HG03432 (cell line): Measurements from ENCODE around the gene OSBP2.
"Not testable (repeated sequence)": the region's sequence is repeated elsewhere in the genome, so short reads cannot be mapped to it uniquely, and the experiment has no call there.

Experiments used
- ATAC-seq: cut with Tn5 transposase; IDR thresholded peaks from one replicate; pipeline ENCODE4 v1.9.1; 2021; ENCODE audit warnings: mild to moderate bottlenecking, moderate library complexity; ENCODE audit not compliant: unreplicated experiment

OSBP2 gene

DNA sequence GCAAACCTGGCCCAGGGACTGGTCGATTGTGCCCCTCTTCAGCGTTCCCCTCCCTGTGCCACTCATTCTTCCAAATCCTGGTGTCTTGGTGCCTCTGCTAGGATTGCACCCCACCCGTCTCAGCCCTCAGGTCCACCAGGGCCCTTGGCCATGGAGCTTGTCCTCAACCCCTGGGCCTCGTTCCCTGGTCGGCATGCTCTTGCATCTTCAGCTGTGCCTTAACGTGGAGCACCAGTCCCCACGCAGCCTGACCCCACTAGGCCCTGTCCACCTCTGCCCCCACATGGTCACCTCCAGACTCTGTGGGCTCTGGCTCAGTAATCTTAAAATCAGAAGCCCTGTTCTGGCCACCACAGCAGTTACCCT is 61.1 kb downstream of the OSBP2 start:
- ATAC-seq: no peak

DNA sequence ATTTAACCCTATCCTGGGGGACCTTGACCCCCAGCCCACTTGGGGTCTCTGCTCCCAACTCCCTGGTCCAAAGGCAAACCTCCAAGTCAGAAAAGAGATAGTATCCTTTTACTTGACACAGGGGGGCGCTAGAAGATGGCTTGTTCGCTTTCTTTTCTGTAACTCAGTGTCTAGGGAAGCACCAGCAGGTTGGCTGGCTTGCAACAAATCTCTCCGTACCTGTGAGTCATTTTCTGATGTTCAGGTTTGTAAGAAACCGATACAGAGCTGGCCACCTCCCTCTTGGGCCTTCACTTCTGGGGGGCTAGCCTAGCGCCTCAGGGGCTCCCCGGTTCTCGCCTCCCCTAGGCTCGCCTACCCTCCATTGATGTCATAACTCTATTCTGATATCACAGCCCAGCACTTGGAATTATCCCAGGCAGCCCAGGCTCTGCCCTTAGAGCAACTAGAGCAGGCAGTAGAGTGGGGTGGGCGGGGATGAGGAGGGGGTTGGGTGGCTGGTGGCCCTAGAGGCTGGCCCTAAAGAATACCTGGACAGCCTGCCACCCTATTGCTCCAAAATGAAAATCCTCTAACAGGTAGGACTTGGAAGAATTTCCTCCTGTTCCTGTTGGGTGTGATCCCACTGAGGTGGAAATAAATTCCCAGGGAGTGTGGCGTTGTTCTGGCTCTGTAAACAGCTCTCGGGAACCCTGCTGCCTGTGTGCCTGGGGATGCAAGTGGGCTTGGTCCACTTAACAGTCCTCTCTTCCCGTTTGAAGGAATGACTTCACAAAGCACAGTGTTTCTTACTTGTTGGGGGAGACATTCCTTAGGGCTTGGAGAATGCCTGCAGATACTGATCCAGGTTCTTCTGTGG is 69.4 kb downstream of the OSBP2 start:
- no peak for ATAC-seq

DNA sequence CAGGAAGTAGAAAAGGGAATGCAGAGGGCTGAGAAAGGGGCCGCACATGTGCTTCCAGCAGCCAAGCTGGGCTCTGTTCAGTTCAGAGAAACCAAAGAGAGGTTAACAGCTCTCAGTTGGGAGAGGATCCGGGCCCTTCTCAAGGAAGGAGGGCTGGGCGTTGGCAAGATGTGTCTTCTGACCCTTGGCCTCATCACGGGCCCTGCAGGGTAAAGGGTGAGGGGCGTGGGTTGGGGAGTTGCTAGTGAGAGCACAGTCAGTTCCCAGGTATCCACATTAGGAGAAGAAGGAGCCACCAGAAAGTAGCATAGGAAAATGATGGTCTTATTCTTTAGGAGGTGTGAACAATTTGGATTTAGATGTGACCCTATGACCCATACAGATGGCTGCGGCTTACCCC is 73.0 kb downstream of the OSBP2 start:
- no peak for ATAC-seq

DNA sequence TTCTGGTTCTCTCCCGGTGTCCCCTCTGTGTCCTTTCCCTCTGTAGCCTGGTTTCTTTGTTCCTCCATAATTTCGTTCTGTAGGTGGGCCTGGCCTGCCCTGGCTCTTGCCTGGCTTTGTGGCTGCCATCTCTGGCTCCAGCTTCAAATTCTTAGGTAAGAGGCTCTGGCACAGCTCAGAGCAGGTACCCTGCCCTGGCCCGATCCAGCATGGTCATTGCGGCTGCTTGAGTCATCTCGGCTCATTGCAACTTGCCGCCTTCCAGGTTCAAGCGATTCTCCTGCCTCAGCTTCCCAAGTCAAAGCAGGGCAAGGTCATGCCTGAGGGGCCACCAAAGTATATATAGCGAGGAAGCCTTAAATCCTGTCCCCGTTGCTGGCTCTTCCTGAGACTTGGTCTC is 76.0 kb downstream of the OSBP2 start:
- no peak for ATAC-seq

DNA sequence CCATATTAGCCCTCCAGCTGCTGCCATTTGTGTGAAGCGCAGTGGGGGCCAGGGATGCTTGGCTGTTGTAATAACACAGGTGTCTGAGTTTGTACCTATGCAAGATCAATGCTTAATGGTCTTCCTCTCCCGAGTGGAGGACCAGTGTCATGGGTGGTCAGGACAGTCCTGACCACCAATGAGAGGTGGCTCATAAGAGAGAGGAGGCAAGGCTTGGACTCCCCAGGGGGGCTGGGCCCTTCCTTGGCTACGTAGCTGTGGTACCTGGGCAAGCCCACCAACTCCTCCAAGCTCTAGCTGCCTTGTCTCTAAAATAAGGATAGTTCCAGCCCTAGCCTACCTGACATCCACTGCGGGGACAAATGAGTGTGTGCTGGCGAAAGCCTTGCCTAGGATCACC is 79.2 kb downstream of the OSBP2 start:
- no peak for ATAC-seq

DNA sequence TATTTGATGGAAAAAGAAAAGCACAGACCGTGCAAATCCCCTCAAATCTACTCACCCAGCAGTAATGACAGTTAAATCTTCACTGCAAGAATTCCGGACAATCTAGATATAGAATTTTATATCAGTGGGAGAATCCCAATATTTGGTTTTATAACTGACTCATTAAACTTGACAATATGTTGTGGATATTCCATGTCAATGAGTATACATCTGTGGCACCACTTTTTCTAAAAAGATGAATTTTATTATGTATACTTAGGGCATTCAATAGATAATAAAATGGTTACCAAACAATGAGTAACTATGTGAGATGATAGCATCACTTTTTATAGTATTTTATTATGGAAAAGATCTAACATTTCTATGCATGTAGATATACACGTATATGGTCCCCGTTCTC is 79.9 kb downstream of the OSBP2 start:
- no peak for ATAC-seq

DNA sequence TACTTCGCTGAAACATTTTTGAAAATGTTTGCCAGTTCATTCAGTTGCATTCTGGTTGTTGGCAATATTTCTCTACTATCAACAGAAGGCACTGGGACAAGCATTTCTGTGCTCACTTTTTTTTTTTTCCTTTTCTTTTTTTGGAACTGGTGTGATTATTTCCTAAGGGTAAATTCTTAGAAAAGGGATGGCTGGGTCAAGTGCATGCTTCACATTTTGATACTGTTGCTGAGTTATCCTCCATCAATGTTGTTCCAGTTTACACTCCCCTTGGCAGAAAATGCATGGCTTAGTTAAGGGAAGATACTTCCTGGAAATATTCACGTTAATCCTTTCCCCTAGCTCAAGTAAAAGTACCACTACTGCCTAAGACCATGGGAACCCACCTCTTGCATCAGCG is 81.8 kb downstream of the OSBP2 start:
- ATAC-seq: no peak

DNA sequence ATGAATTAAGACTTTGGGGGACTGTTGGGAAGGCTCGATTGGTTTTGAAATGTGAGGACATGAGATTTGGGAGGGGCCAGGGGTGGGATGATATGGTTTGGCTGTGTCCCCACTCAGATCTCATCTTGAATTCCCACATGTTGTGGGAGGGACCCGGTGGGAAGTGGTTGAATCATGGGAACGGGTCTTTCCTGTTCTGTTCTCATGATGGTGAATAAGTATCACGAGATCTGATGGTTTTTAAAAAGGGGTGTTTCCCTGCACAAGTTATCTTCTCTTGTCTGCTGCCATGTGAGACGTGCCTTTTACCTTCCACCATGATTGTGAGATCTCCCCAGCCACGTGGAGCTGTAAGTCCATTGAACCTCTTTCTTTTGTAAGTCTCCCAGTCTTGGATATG is 82.5 kb downstream of the OSBP2 start:
- ATAC-seq: not testable (repeated sequence)

DNA sequence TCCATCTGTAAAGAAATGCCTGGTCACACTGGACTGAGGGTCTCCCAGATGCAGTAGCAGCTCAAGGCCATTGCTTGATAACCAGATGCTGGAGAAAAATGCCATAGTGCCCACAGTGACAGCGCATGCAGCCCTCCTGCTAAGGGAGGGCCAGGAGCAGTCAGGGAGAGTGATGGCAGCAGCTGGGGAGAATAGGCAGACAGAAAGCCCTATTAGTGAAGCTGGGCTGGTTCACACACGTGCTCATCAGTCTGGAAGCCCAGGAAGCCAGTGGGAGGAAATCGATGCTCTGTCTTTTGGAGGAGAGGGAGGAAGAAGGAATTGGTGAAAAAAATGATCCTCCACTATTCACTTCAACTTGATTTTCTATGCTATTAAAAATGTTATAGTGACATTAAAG is 82.9 kb downstream of the OSBP2 start:
- ATAC-seq: no peak

DNA sequence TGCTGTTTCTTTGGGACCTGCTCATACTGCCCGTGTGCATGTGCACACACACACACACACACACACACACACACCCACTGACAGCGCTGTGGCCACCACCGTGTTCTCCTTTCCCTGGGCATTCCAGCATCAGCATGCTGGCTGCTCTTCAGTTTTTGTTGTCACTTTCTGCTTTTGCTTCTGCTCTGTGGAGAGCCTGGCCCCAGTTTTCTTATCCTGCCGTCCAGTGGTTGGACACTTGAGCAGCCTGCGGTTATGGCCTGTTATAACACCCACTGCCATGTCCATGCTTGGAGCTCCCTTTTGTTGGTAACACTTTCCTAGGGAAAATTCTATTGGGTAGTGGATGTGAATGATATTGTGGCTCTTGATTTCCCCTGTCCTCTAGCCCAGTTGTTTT is 83.6 kb downstream of the OSBP2 start:
- ATAC-seq: no peak

DNA sequence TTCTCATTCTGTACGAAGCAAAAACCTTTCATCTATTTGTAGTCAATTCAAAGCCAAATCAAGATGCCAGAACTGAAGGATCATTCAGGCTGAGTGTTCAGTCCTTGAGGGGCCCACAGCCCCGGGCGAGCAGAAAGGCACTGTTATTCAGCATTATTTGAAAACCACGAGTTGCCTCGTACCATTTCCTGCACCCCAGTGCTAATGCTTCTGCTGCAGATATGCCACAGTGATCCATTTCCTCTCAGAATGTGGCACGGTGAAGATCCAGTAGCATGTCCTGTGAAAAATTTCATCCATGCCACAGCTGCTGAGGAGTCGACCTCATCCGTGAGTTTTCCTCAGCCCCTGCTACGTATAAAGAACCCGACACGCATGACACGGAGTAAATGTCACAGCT is 85.4 kb downstream of the OSBP2 start:
- no peak for ATAC-seq

DNA sequence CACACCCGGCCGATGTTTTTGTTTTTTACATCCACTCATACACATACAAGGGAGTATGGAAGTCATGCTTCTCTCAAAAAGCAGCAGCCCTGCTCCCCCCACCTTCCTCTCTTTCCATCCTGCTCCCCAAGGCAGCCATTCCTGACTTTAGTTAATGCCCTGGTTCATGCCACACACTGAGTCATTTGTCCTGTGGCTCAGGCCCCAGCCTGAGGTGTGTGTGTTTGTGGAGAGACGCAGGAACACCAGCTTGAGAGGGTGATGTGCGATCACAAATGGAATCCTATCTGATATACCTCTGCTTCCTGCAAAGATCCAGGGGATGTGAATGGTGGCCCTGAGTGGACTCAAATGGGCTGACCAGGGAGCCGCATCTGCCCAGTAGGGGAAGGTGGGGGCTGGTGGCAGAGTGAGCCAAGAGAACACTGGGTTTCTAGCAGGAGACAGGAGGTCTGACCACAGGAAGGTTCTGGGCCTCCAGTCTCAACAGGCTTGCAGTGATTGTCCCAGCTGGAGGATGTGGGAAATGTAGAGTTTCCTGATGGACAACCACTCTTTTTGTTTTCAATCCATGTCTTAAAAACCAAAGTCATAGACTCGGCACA is 86.7 kb downstream of the OSBP2 start:
- no peak for ATAC-seq

DNA sequence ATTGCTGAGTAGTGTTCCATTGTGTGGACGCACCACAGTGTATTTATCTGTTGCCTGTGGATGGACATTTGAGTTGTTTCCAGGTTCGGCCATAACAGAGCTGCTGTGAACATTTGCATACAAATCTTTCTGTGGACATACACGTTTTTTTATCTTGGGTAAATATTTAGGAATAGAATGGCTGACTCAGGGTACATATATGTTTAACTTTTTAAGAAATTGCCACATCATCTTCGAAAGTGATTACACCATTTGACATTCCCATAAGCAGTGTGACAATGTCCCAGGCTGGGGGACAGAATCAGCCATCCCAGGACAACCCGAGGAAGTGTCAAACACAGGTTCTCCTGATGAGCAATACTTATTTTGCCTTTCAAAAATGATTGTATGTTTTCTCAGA is 87.9 kb downstream of the OSBP2 start:
- ATAC-seq: no peak

DNA sequence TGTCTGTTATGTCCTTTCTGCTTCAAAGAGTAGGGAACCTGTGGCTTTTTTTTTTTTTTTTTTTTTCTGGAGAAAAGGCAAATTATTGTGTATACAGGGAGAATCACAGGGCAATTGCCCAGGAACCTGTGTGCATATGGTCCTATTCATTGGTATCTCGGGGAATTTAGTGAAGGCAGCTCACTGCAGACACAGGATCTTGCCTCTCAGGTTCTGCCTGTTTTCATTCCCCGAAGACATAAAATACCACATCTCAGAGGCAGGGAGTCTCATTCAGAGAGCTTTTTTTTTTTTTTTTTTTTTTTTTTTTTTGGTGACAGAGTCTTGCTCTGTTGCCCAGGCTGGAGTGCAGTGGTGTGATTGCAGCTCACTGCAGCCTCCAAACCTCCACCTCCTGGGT is 88.3 kb downstream of the OSBP2 start:
- ATAC-seq: no peak

DNA sequence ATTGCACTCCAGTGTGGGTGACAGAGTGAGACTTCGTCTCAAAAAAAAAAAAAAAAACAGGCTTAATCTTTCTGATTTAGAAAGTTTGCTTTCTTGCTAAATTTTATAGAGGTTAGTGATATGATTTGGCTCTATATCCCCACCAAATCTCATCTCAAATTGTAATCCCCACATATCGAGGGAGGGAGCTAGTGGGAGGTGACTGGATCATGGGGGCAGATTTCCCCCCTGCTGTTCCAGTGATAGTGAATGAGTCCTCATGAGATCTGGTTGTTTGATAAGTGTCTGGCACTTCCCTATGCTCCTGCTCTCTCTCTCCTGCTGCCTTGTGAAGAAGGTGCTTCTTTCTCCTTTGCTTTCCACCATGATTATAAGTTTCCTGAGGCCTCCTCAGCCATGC is 90.9 kb downstream of the OSBP2 start:
- no peak for ATAC-seq

DNA sequence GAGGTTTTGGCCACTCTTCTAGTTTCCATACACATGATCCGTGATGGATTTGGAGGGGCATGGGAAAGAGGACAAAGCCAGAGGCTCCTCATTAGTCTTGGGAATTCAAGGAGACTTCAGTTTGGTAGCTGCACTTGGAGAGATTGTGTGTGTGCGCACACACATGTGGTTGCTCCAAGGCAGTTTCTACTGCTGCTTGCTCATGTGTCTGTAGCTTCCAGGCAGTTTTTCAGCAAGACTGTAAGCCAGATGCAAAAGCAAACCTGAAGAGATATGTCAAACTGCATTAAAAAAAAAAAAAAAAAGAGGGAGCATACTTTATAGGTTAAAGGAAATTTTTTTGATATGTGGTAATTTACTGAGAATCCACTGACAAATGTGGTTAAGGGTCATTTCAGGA is 95.7 kb downstream of the OSBP2 start:
- ATAC-seq: no peak

DNA sequence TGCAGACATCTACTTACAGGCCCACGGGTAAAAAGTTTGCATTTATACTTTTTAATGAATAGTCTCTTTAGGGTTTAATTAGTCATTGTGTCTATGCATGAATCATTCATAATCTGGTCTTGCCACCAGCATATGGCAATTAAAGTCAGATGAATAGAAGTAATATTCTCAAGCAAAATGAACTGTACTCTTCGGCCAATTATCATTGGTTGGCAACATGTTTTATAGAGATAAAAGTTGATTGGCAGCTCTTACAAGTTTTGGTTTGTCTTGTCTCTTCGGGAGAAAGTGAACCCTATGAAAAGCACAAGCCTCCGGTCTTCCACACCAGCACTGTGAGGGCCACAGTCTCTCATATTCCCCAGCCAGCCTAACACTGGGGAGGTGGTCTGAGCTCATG is 97.8 kb downstream of the OSBP2 start:
- no peak for ATAC-seq

DNA sequence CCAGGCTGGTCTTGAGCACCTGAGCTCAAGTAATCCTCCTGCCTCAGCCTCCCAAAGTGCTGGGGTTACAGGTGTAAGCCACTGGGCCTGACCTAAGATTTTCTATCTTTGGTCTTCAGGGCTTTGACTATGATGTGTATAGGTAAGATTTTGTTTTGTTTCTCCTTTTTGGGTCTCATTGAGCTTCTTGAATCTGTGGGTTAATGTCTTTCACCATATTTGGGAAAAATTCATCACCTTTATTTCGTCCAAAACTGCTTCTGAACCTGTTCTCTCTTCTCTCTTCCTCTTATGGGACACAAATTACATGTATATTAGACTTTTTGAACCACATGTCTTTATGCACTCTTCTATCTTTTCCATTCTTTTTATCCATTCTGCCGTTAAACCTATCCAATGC is 100.4 kb downstream of the OSBP2 start:
- ATAC-seq: no peak

DNA sequence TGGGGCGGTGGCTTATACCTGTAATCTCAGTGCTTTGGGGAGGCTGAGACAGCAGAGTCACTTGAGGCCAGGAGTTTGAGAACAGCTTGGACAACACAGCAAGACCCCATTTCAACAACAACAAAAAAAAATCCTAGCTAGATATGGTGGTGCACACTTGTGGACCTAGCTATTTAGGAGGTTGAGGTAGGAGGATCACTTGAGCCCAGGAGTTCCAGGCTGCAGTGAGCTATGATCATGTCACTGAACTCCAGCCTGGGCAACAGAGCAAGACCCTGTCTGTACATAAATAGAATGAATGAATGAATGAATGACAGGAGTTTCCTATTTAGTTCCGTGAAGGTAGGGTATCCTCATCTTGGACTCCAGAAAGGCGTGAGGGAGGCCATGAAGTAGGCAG is 107.0 kb downstream of the OSBP2 start:
- ATAC-seq: no peak

DNA sequence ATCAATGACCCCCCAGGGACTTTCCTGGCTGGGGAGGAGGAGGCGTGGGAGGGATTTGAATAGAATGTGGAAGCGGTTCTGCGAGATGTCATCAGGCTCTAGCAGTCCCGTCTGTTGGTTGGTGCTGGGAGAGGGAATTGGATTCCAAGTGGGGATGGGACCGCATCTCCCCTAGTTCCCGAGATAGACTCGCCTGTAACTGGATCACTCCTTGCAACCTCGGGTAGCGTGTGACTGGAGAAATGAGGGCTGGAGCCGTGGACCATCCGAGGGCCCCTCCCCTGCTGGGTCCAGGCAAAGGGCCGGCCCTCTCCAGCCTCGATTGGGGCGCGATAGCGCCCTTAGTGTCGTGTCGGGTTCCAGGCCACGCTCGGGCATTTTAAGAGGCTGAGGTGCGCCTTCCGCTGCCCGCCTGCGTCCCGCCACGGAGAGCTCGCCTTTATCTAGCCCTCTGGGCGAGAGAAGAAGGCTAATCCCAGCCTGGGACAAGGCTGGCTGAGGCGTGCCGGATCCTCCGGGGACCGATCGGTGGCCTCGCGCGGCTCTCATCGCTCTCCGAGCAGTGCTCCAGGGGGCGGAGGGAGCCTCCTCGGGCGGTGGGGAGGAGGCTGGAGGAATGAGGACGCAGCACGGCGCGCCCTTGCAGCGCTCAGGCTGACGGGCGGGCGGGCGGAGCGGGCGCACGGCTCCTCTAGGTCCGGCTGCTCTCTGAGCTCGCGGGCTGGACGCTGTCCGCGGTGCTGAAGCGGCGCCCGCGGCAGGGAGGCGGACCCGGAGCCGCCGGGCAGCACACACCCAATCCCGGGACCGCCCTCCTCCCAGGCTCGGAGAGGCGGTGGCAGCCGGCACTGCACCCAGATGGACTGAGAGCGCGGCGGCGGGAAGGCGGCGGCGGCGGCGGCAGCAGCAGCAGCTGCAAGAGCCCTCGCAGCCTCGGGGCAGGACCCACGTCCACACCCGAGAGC is 107.8 kb downstream of the OSBP2 start:
- ATAC-seq: no peak

DNA sequence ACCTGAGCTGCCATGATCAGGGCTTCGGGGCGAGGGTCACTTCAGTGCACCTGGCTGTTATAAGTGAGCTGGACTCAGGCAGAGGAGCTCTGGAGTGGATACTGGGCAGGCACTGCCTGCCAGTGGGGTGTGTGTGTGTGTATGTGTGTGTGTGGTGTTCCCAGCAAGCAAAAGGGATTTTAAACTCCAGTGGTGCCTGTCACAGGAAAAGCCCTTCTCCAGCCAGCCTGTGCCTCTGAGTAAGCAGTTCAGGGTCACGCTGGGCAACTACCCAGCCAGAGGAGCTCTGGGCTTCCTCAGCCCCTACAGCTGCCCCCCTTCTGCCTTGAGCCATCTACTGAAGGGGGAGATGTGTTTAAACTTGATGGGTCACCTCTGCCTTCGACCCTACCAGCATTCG is 109.0 kb downstream of the OSBP2 start:
- ATAC-seq: no peak

DNA sequence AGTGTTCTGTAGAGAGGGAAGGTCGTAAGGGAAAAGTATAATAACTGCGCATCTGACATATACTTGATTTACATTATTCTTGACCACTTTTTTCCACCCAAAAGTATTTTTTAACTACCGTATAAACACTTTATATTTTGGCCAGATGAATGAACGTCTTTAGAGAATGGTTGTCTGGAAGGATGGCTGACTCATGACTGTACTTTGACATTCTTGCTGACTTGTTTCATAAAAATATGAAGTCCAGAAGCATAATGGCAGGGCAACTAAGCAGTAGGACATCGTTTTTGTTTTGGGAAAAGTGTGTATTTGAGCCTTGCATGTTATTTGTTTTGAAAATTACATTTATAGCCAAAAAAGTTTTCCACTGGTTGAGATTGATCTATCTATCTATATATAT is 110.0 kb downstream of the OSBP2 start:
- ATAC-seq: no peak
